Thymus (tissue), 11 donors: ENCODE results near the gene PIR. TPM values are rescaled to one million over a fixed set of nuclear protein-coding genes. Genes with fewer than 3 reads are reported as not detected.

Experiments used
- DNase-seq, 9 donors: peaks; one replicate each; pipeline ENCODE4 v3.0.0-alpha.2; 2013; ENCODE audit warnings: low spot score in 9 of 9, low read depth in 6 of 9, missing footprints in 1 of 9
- H3K27ac ChIP-seq, 2 donors: one replicate each; pipeline ENCODE4 v1.5.1; 2013; ENCODE audit warnings: control low read depth in 1 of 2, low read depth in 1 of 2, low read length in 1 of 2, mild to moderate bottlenecking in 1 of 2, moderate library complexity in 1 of 2
- H3K27me3 ChIP-seq, 2 donors: one replicate each; pipeline ENCODE4 v1.5.1; 2013; ENCODE audit warnings: low read length in 1 of 2; ENCODE audit not compliant: control insufficient read depth in 2 of 2, insufficient read depth in 1 of 2
- H3K36me3 ChIP-seq, 2 donors: one replicate each; pipeline ENCODE4 v1.5.1; 2013; ENCODE audit warnings: low read length in 1 of 2, mild to moderate bottlenecking in 1 of 2, moderate library complexity in 1 of 2; ENCODE audit not compliant: control insufficient read depth in 2 of 2, insufficient read depth in 2 of 2
- H3K4me1 ChIP-seq, 2 donors: one replicate each; pipeline ENCODE4 v1.5.1; 2013; ENCODE audit warnings: low read length in 2 of 2; ENCODE audit not compliant: control insufficient read depth in 2 of 2, insufficient read depth in 2 of 2
- H3K4me3 ChIP-seq, 2 donors: one replicate each; pipeline ENCODE4 v1.5.1; 2013; ENCODE audit warnings: low read length in 2 of 2, control low read depth in 1 of 2, mild to moderate bottlenecking in 1 of 2
- H3K9me3 ChIP-seq, 2 donors: one replicate each; pipeline ENCODE4 v1.5.1; 2013; ENCODE audit warnings: low read length in 1 of 2, mild to moderate bottlenecking in 1 of 2; ENCODE audit not compliant: control insufficient read depth in 2 of 2, insufficient read depth in 1 of 2
- WGBS: extraction: QIAGEN DNeasy Blood & Tissue Kit; methylation state at CpG from one replicate; pipeline ENCODE4 v1.1.7; 2013; 5-methylcytosine and 5-hydroxymethylcytosine counted together
- polyA plus RNA-seq: library from polyadenylated mRNA; stranded (reverse); fragments of 200-250 nt; gene quantifications from one replicate; pipeline ENCODE4 v1.2.3, GENCODE V29; 2013
- total RNA-seq: library from RNA; stranded (reverse); fragments of 120-200 nt; gene quantifications from one replicate; pipeline ENCODE4 v1.2.4, GENCODE V29; 2013
- donor health status: healthy.

PIR gene
- total and polyA plus RNA-seq, 2 donors = 4.6 to 13.0 TPM

GRCh38 chrX:15398874-15399273, 94.3 kb downstream of the PIR start:
- no peak overlapping the region for H3K4me3 ChIP-seq
- no peaks in the 10 kb centered on the region for H3K9me3 ChIP-seq
- DNase-seq = no peak
- H3K27ac ChIP-seq = no peak overlapping the region
- peaks cover 3 to 5% of the 10 kb centered on the region in 2 donors for H3K4me1 ChIP-seq
- H3K27me3 ChIP-seq = no peaks in the 10 kb centered on the region
- no peaks in the 10 kb centered on the region for H3K36me3 ChIP-seq

- no peaks in the 10 kb centered on the region for H3K9me3 ChIP-seq
- 97% methylated on average over 2 of the region's 2 CpGs for WGBS
- no peak for DNase-seq
Observed at GRCh38 chrX:15395789-15396188, 97.3 kb downstream of the PIR start.

GRCh38 chrX:15391850-15392249, 101.3 kb downstream of the PIR start:
- DNase-seq = no peak
- no peaks in the 10 kb centered on the region for H3K36me3 ChIP-seq
- H3K9me3 ChIP-seq = no peaks in the 10 kb centered on the region

More at GRCh38 chrX:15395789-15396188, 97.3 kb downstream of the PIR start:
- H3K4me3 ChIP-seq = no peak overlapping the region
- H3K36me3 ChIP-seq = no peaks in the 10 kb centered on the region
- H3K27ac ChIP-seq = no peak overlapping the region
- no peaks in the 10 kb centered on the region for H3K27me3 ChIP-seq
- no peaks in the 10 kb centered on the region for H3K4me1 ChIP-seq

GRCh38 chrX:15384304-15384703, 108.8 kb downstream of the PIR start, which contains the start of gene VEGFD:
VEGFD (minus strand) TSS chrX:15384413; CDS start chrX:15383946, 467 bp downstream.
- no peak for DNase-seq
- no peak within 1 kb of the TSS for H3K4me3 ChIP-seq
- H3K36me3 ChIP-seq = no peaks in the 10 kb centered on the region
- WGBS = 86% methylated on average over 2 of the region's 2 CpGs
- no peaks in the 10 kb centered on the region for H3K27me3 ChIP-seq
- H3K4me1 ChIP-seq = no peaks in the 10 kb centered on the region
- no peaks in the 10 kb centered on the region for H3K9me3 ChIP-seq
- no peak within 1 kb of the TSS for H3K27ac ChIP-seq

More at GRCh38 chrX:15391850-15392249, 101.3 kb downstream of the PIR start:
- no peak overlapping the region for H3K27ac ChIP-seq
- WGBS = 98% methylated on average over 4 of the region's 4 CpGs
- no peak overlapping the region for H3K4me3 ChIP-seq
- no peaks in the 10 kb centered on the region for H3K4me1 ChIP-seq
- no peaks in the 10 kb centered on the region for H3K27me3 ChIP-seq

GRCh38 chrX:15382813-15383212, 110.3 kb downstream of the PIR start:
- Histone ChIP-seq H3K4me3 (no peak overlapping the region), H3K27me3 (no peaks in the 10 kb centered on the region), H3K4me1 (no peaks in the 10 kb centered on the region), H3K9me3 (no peaks in the 10 kb centered on the region), H3K27ac (no peak overlapping the region), H3K36me3 (no peaks in the 10 kb centered on the region)
- 91% methylated on average over 8 of the region's 8 CpGs for WGBS
- DNase-seq = peak in 1 of 9 donors; percentile 21

DNA sequence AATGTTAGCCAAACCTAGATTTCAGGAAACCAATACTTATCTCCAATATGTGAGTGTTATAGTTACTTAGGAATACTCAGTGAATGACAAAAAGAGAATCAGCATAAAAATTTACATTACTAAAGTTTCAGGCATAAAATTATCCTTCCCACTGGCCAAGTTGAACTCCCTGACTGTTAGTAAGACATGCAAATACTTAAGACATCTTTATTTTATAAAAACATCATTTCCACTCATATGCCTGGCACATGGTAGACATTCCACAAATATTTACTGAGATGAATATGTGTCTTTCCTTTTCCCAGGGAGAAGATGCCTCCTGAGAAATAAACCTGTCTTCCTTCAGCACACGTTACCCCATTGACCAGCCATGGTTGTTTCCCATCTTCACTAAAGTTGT, 116.2 kb downstream of the PIR start:
- no peaks in the 10 kb centered on the region for H3K9me3 ChIP-seq
- H3K36me3 ChIP-seq = no peaks in the 10 kb centered on the region
- 97% methylated on average over 1 of the region's 1 CpG for WGBS
- H3K27ac ChIP-seq = no peak overlapping the region
- no peaks in the 10 kb centered on the region for H3K27me3 ChIP-seq
- DNase-seq = no peak
- H3K4me1 ChIP-seq = no peaks in the 10 kb centered on the region
- no peak overlapping the region for H3K4me3 ChIP-seq

DNA sequence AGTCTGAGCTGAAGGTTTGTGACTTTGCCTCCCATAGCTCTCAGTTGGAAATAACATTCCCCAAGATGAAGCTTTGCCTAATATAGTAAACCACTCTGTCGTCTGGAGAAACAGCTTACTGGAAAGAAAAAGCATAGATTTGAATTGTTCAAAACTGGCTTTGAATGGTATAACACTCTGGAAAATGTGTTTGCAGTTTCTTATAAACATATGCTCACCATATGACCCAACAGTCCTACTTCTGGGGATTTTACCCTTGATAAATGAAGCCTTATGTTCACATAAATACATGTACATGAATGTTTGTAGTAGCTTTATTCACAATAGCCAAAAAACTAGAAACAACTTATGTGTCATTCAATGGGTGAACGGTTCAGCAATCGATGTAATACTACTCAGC, 119.2 kb downstream of the PIR start:
- Histone ChIP-seq H3K9me3 (no peaks in the 10 kb centered on the region), H3K36me3 (no peaks in the 10 kb centered on the region), H3K4me3 (no peak overlapping the region), H3K27me3 (no peaks in the 10 kb centered on the region), H3K27ac (no peak overlapping the region), H3K4me1 (no peaks in the 10 kb centered on the region)
- no peak for DNase-seq
- WGBS = 96% methylated on average over 3 of the region's 3 CpGs

- 49% methylated on average over 9 of the region's 9 CpGs for WGBS
- no peaks in the 10 kb centered on the region for H3K36me3 ChIP-seq
- H3K4me3 ChIP-seq = no peak overlapping the region
- H3K27ac ChIP-seq = no peak overlapping the region
- no peaks in the 10 kb centered on the region for H3K27me3 ChIP-seq
- DNase-seq = no peak
- H3K9me3 ChIP-seq = no peaks in the 10 kb centered on the region
- H3K4me1 ChIP-seq = no peaks in the 10 kb centered on the region
Observed at GRCh38 chrX:15366506-15367352, 126.4 kb downstream of the PIR start.

- Histone ChIP-seq H3K36me3 (no peaks in the 10 kb centered on the region), H3K27me3 (no peaks in the 10 kb centered on the region), H3K4me3 (no peak overlapping the region), H3K9me3 (no peaks in the 10 kb centered on the region), H3K27ac (no peak overlapping the region), H3K4me1 (no peaks in the 10 kb centered on the region)
- WGBS = 97% methylated on average over 2 of the region's 2 CpGs
- DNase-seq = no peak
Observed at GRCh38 chrX:15359701-15360100, 133.4 kb downstream of the PIR start.
